ENCODE data around the gene SLC22A3.

- TF ChIP-seq CEBPB (IDR thresholded peaks at IDR 0.05; ENCODE audit: low read depth, low read length) = no peak
- no peak for TF ChIP-seq CTCF (conservative IDR thresholded peaks at IDR 0.05; ENCODE audit: low read depth, low read length)
Observed at GRCh38 chr6:160330619-160331018, 17.6 kb upstream of the SLC22A3 start.
